D341Med (cell line): ENCODE measurements around the gene CENATAC.
A peak's percentile ranks its signal among the peaks of the same experiment; 100 is the strongest.
"Not testable (repeated sequence)": the region's sequence is repeated elsewhere in the genome, so short reads cannot be mapped to it uniquely, and the experiment has no call there.

Experiments used
- DNase-seq: peaks from one replicate; pipeline ENCODE4 v3.0.0; 2012; ENCODE audit warnings: low spot score

The CENATAC gene

DNA sequence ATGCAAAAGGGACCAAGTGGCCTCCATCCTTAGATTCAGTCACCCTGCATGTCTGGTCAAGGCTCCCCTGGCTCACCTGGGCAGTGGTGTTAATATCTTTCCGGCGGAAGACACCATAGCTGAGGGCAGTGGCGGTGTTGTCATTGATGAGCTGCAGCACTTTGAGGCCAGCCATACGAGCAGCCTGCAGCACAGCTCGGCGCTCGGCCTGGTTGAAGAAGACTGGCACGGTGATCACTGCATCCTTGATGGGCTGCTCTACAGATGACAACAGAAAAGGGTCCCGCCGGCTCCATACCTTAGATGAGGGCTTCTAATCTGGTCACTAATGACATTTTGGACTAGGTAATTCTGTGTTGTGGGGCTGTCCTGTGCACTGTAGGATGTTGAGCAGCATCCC, 56.5 kb downstream of the CENATAC start:
- no peak for DNase-seq

DNA sequence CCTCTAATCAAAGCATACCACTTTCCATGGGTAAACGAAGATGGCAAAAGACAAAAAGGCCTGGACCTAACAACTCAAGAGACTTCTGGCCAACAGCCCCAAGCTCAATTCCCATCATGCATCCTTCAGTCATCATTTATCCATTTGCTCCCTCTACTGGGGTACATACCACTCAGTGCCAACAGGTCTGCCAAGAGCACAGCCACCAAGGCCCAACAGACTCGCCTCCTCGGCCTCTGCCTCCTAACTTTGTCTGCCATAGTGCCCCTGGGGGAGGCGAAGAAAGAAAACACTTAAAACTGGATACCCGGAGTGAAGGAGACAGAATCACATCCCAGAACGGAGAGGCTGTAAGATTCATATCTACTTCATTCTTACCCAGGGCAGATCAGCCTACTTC, 58.0 kb downstream of the CENATAC start:
- DNase-seq: peak; percentile 57

DNA sequence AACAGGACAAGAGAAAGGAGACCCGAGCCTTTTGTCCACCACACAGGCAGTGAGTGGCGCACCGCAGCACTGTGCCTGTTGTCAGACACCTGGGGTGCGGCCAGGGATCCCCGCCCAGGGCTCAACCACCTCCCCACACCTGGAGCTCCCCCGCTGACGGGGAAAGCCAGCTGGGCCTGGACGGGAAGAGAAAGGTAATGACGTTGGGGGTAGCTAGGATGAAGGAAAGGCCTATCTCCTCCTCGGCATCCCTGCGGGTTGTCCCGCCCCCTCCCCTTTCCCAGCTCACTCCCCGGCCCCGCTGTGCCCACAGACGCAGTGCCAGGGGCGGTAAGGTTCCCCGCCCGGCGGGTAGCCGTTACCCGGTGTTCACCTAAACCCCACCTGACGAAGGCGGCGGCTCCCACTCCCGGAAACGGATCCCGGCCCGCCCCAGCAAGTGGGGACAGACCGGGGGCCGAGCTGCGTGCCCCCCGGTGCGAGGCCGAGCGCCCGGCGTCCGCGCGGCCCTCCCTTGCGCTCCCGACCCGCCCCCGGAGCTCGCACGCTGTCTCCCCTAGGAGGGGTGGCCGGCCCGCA, 58.6 kb downstream of the CENATAC start:
- no peak for DNase-seq

DNA sequence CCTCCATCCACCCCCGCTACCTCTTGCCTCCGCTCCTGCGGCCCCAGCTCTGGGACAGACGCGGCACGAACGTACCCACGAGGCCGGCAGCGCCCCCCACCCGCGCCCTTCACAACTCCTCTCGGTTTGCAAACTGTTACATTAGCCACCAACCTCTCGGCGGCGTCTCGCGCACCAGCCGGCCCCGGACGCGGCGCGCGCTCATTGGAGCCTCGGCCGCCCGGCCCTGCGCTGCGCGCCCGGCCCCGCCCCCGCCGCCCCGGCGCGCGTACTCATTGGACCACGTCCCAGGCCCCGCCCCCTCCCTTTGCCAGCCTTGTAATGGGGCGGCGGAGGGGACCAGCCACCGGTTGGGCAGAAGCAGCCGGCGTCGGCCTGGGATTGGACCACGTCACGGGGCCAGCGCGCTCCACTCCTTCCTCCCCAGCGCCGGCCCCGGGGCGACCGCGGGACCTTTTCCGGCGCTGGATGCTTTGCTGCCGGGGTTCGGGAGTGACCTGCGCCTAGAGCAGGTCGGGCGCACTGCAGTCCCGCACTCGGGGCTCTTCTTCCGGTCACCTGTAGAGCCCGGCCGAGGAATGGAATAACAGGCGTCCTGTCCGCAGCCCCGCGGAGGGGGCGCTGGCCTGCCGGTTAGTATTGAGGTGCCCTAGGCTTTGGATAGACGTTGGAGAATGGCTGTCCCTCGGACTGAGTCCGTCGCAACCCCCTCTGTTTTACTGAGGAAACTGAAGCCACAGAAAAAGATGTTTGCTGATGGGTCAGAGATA, 59.2 kb downstream of the CENATAC start, which contains the start of gene HYOU1:
HYOU1 (minus strand) TSS at position 206 of the 770 bp plus-strand sequence. CDS start 1,045 bp downstream, outside the sequence.
- DNase-seq: peak; percentile 97

DNA sequence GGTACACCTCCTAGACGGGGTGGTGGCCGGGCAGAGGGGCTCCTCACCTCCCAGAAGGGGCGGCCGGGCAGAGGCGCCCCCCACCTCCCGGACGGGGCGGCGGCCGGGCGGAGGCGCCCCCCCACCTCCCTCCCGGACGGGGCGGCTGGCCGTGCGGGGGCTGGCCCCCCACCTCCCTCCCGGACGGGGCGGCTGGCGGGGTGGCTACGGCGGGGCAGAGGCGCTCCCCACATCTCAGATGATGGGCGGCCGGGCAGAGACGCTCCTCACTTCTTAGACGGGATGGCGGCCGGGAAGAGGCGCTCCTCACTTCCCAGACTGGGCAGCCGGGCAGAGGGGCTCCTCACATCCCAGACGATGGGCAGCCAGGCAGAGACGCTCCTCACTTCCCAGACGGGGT, 61.2 kb downstream of the CENATAC start:
- not testable (repeated sequence) for DNase-seq

DNA sequence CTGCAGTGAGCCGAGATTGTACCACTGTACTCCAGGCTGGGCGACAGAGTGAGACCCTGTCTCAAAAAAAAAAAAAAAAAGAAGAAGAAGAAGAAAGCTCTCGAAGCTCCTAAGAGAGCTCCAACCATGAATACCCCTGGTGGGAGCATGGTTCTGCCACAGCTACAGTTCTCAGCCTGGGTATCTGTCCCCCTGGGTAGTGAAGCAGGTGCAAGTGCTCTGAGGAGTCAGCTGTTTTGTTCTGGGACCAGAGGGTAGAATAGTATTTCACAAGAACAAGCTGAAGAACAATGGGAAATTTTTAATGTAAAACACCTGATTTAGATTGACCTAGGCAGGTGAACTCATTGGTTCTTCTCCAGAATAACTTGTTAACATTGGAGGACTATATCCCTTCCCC, 63.3 kb downstream of the CENATAC start:
- no peak for DNase-seq

DNA sequence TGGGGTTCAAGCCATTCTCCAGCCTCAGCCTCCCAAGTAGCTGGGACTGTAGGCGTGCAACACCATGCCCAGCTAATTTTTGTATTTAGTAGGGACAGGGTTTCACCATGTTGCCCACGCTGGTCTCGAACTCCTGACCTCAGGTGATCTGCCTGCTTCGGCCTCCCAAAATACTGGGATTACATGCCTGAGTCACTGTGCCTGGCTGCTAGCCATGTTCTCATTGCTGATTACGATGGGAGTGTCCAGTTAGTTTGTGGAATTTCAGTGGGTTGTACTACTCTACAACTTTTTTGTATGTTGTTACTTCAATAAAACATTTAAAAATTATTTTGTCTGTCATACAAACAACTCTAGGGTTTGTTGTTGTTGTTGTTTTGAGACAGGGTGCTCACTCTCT, 64.8 kb downstream of the CENATAC start:
- DNase-seq: no peak

DNA sequence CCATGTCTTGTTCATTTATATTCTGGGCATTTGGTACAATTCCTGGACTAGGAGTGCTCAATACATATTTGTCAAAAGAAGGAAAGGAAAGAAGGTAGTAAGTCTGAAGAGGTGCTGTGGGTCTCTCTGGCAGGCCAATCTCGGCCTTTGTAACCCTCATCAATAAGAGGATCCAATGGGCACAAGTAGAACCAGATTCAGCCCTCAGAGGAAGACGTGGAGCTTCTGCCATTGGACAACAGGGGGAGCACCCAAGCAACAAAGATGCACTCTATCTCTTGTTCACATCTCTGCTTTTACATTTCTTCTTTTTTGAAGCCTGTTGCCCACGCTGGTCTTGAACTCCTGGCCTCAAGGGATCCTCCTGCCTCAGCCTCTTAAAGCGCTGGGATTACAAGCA, 67.4 kb downstream of the CENATAC start:
- peak; percentile 50 for DNase-seq
